Stimulated activated CD4-positive, alpha-beta T cell treated with anti-CD3 and anti-CD28 coated beads, Interleukin-4, amount 100 ng/mL, for 1 hour (primary cell): ENCODE results near the gene ANO6.
"Not testable (repeated sequence)": the region's sequence is repeated elsewhere in the genome, so short reads cannot be mapped to it uniquely, and the experiment has no call there.

Source experiments
- DNase-seq: peaks from one replicate; pipeline ENCODE4 v3.0.0-alpha.2; 2020

ANO6 gene

GRCh38 chr12:45213107-45213506 lies 2.8 kb upstream of the ANO6 start:
- no peak for DNase-seq

- no peak for DNase-seq
Measured at GRCh38 chr12:45214071-45214470, 1.8 kb upstream of the ANO6 start.

- DNase-seq = no peak
Measured at GRCh38 chr12:45214749-45215418, 1.0 kb upstream of the ANO6 start.

GRCh38 chr12:45216230-45216982 lies 511 bp downstream of the ANO6 start:
- peak; percentile 46 for DNase-seq

- no peak for DNase-seq
Measured at GRCh38 chr12:45216983-45217485, 1.1 kb downstream of the ANO6 start.

- DNase-seq = no peak
Measured at GRCh38 chr12:45217846-45218245, 2.0 kb downstream of the ANO6 start.

GRCh38 chr12:45219621-45220020 lies 3.7 kb downstream of the ANO6 start:
- DNase-seq = no peak

- no peak for DNase-seq
Measured at GRCh38 chr12:45220363-45220931, 4.6 kb downstream of the ANO6 start.

GRCh38 chr12:45220969-45221368 lies 5.1 kb downstream of the ANO6 start:
- no peak for DNase-seq

GRCh38 chr12:45223868-45224267 lies 8.0 kb downstream of the ANO6 start:
- no peak for DNase-seq

- DNase-seq = no peak
Measured at GRCh38 chr12:45224311-45224710, 8.4 kb downstream of the ANO6 start.

- no peak for DNase-seq
Measured at GRCh38 chr12:45226021-45226420, 10.1 kb downstream of the ANO6 start.

GRCh38 chr12:45227316-45228067 lies 11.6 kb downstream of the ANO6 start:
- no peak for DNase-seq

- no peak for DNase-seq
Measured at GRCh38 chr12:45231515-45232145, 15.7 kb downstream of the ANO6 start.

- DNase-seq = no peak
Measured at GRCh38 chr12:45232146-45232755, 16.4 kb downstream of the ANO6 start.

- DNase-seq = peak; percentile 29
Measured at GRCh38 chr12:45232756-45233372, 17.0 kb downstream of the ANO6 start.

GRCh38 chr12:45234139-45234865 lies 18.4 kb downstream of the ANO6 start:
- no peak for DNase-seq

- DNase-seq = no peak
Measured at GRCh38 chr12:45235087-45236025, 19.5 kb downstream of the ANO6 start.

- DNase-seq = not testable (repeated sequence)
Measured at GRCh38 chr12:45236383-45236782, 20.5 kb downstream of the ANO6 start.

GRCh38 chr12:45242180-45242579 lies 26.3 kb downstream of the ANO6 start:
- DNase-seq = no peak
